GM23338 (cell line): ENCODE measurements around the gene SLC35E2B. TPM values are rescaled to one million over a fixed set of nuclear protein-coding genes. Genes with fewer than 3 reads are reported as not detected.
"Not testable (repeated sequence)": the region's sequence is repeated elsewhere in the genome, so short reads cannot be mapped to it uniquely, and the experiment has no call there.

ENCODE experiments used
- ATAC-seq: fragments of 200-7000 bp; cut with Tn5 transposase; 3 replicates; pipeline ENCODE4 v1.9.1; 2020
- DNase-seq: peaks from one replicate; pipeline ENCODE4 v3.0.0-alpha.2; 2015; ENCODE audit warnings: low spot score
- H2AFZ ChIP-seq: fragments of 200-600 bp; sonication (generic); 2 replicates; pipeline ENCODE4 v1.8.0; 2016; ENCODE audit warnings: antibody characterized with exemption, mild to moderate bottlenecking, moderate library complexity
- H3F3A ChIP-seq: fragments of 200-600 bp; sonication (generic); replicated peaks from 2 replicates; pipeline ENCODE4 v1.8.0; 2017; ENCODE audit warnings: antibody characterized with exemption, mixed run types, low read depth
- H3K27ac ChIP-seq: fragments of 200-600 bp; sonication (generic); 2 replicates; pipeline ENCODE4 v1.6.1; 2016; ENCODE audit warnings: low read depth
- H3K27me3 ChIP-seq: fragments of 200-600 bp; sonication (generic); 2 replicates; pipeline ENCODE4 v1.8.0; 2016; ENCODE audit warnings: mild to moderate bottlenecking, mixed run types, moderate library complexity; ENCODE audit not compliant: insufficient read depth
- H3K36me3 ChIP-seq: fragments of 200-600 bp; sonication (generic); 2 replicates; pipeline ENCODE4 v1.8.0; 2016; ENCODE audit warnings: mild to moderate bottlenecking; ENCODE audit not compliant: insufficient read depth
- H3K4me1 ChIP-seq: fragments of 200-600 bp; sonication (generic); 2 replicates; pipeline ENCODE4 v1.8.0; 2016; ENCODE audit warnings: mild to moderate bottlenecking, moderate library complexity; ENCODE audit not compliant: insufficient read depth
- H3K4me2 ChIP-seq: fragments of 200-600 bp; sonication (generic); 2 replicates; pipeline ENCODE4 v1.7.1; 2017; ENCODE audit warnings: mixed run types
- H3K4me3 ChIP-seq: fragments of 200-600 bp; sonication (generic); 2 replicates; pipeline ENCODE4 v1.6.1; 2016; ENCODE audit warnings: mixed run types
- H3K79me2 ChIP-seq: fragments of 200-600 bp; sonication (generic); replicated peaks from 2 replicates; pipeline ENCODE4 v1.8.0; 2017; ENCODE audit warnings: mild to moderate bottlenecking; ENCODE audit not compliant: insufficient read depth
- H3K9me2 ChIP-seq: fragments of 200-600 bp; sonication (generic); 2 replicates; pipeline ENCODE4 v1.8.0; 2017; ENCODE audit not compliant: insufficient read depth
- H4K20me1 ChIP-seq: fragments of 200-600 bp; sonication (generic); replicated peaks from 2 replicates; pipeline ENCODE4 v1.8.0; 2017; ENCODE audit warnings: mild to moderate bottlenecking; ENCODE audit not compliant: insufficient read depth
- H3K27ac Mint-ChIP-seq: 2 replicates; pipeline ENCODE4 v1.8.0; 2020; ENCODE audit warnings: inconsistent platforms, mild to moderate bottlenecking, moderate library complexity, mixed read lengths
- H3K27me3 Mint-ChIP-seq: 3 replicates; pipeline ENCODE4 v1.8.0; 2022; ENCODE audit warnings: low read depth, mild to moderate bottlenecking, moderate library complexity, mixed read lengths, inconsistent platforms; ENCODE audit not compliant: insufficient read depth, poor library complexity
- H3K36me3 Mint-ChIP-seq: 3 replicates; pipeline ENCODE4 v1.8.0; 2021; ENCODE audit warnings: low read depth, mild to moderate bottlenecking, inconsistent platforms, moderate library complexity, mixed read lengths
- H3K4me1 Mint-ChIP-seq: 3 replicates; pipeline ENCODE4 v1.8.0; 2020; ENCODE audit warnings: mild to moderate bottlenecking, inconsistent platforms, mixed read lengths
- H3K4me3 Mint-ChIP-seq: 3 replicates; pipeline ENCODE4 v1.8.0; 2021; ENCODE audit warnings: moderate library complexity, mild to moderate bottlenecking, inconsistent platforms, mixed read lengths
- H3K9me3 Mint-ChIP-seq: 3 replicates; pipeline ENCODE4 v1.8.0; 2020; ENCODE audit warnings: moderate library complexity, mild to moderate bottlenecking, inconsistent platforms, mixed read lengths
- CREB1 ChIP-seq: fragments of 250-450 bp; sonication (Bioruptor Pico); IDR thresholded peaks from 2 replicates; pipeline ENCODE4 v1.5.0; 2020; ENCODE audit warnings: low read depth, mild to moderate bottlenecking, moderate library complexity
- EZH2 ChIP-seq: fragments of 200-600 bp; sonication (generic); IDR thresholded peaks from one replicate; pipeline ENCODE4 v1.8.0; 2017; ENCODE audit warnings: antibody characterized with exemption, mild to moderate bottlenecking, low read depth; ENCODE audit not compliant: unreplicated experiment
- EZH2phosphoT487 ChIP-seq: fragments of 200-600 bp; sonication (generic); IDR thresholded peaks from one replicate; pipeline ENCODE4 v1.8.1; 2018; ENCODE audit warnings: antibody characterized with exemption; ENCODE audit not compliant: unreplicated experiment
- JUNB ChIP-seq: IDR thresholded peaks from one replicate; pipeline ENCODE4 v1.6.1; 2016; ENCODE audit warnings: antibody characterized with exemption; ENCODE audit not compliant: unreplicated experiment
- NANOG ChIP-seq: IDR thresholded peaks from 2 replicates; pipeline ENCODE4 v1.6.1; 2016; ENCODE audit warnings: antibody characterized with exemption, borderline replicate concordance
- POLR2AphosphoS5 ChIP-seq: IDR thresholded peaks from 2 replicates; pipeline ENCODE4 v1.6.1; 2016; ENCODE audit warnings: antibody characterized with exemption, low read depth
- STAT1 ChIP-seq: IDR thresholded peaks from one replicate; pipeline ENCODE4 v1.6.1; 2016; ENCODE audit warnings: antibody characterized with exemption; ENCODE audit not compliant: unreplicated experiment
- ZNF114 ChIP-seq: fragments of 250-450 bp; sonication (Bioruptor Pico); IDR thresholded peaks from 2 replicates; pipeline ENCODE4 v1.5.0; 2020; ENCODE audit warnings: mild to moderate bottlenecking, moderate library complexity
- ZNF331 ChIP-seq: fragments of 250-450 bp; sonication (Bioruptor Pico); IDR thresholded peaks from 2 replicates; pipeline ENCODE4 v1.5.0; 2020; ENCODE audit warnings: low read depth, mild to moderate bottlenecking, moderate library complexity
- polyA plus RNA-seq: library from polyadenylated mRNA; unstranded; fragments of >200 nt; fragmentation: Nextera tagmentation; extraction: Ambion mirVana; gene quantifications from 2 replicates; pipeline ENCODE4 v1.2.1, GENCODE V29; 2016
- total RNA-seq: library from RNA; depleted of rRNA; stranded (reverse); fragments of >200 nt; shearing (Covaris generic); gene quantifications from 2 replicates; pipeline ENCODE4 v1.2.3, GENCODE V29; 2014
- TF ChIP-seq, protein P1 (sequence below): IDR thresholded peaks from 2 replicates; pipeline ENCODE4 v1.6.1; 2016; ENCODE audit warnings: antibody characterized with exemption
- TF ChIP-seq, protein P2 (sequence below), 2 experiments: fragments of 200-600 bp in 1 of 2; sonication (generic) in 1 of 2; conservative IDR thresholded peaks; 2 replicates each; pipeline versions ENCODE4 v1.5.1 to v1.6.1; 2016 to 2017; ENCODE audit warnings: antibody characterized with exemption in 2 of 2, low read depth in 2 of 2, mild to moderate bottlenecking in 2 of 2, moderate library complexity in 1 of 2
- TF ChIP-seq, protein P3 (sequence below): IDR thresholded peaks from one replicate; pipeline ENCODE4 v1.6.1; 2018; ENCODE audit warnings: antibody characterized with exemption; ENCODE audit not compliant: unreplicated experiment

The SLC35E2B gene
- total and polyA plus RNA-seq, 2 experiments from 2014 or later: 16.8 to 63.0 TPM

DNA sequence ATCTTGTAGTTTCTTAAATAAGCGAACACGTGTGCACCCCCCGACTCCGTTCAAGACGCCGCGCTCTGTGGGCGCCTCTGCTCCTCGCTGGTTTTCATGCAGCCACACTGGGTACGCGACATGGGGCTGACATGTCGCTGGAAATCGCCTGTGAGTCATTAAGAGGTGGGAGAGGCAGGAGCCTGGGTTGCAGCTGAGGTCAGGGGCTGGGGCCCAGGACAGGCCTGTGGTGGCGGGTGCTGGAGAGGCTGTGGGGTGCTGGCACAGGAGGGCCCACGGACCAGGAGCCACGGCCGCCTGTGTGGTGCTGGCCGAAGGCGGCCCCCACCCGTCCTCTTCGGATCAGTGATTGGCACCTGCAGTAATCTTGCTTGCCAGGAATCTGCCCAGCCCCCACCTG is 17.8 kb downstream of the SLC35E2B start:
- peaks cover 15% of the 10 kb centered on the region for H3K27me3 Mint-ChIP-seq
- not testable (repeated sequence) for H3K27me3 ChIP-seq, H4K20me1 ChIP-seq, H3K36me3 ChIP-seq, H2AFZ ChIP-seq, H3K4me3 ChIP-seq, DNase-seq, H3K4me3 Mint-ChIP-seq, H3K27ac Mint-ChIP-seq, H3K4me1 ChIP-seq, H3K4me2 ChIP-seq, H3K9me3 Mint-ChIP-seq, H3K9me2 ChIP-seq, ATAC-seq, H3K27ac ChIP-seq
- Histone ChIP-seq H3F3A (peaks cover 11% of the 10 kb centered on the region; the same call in 1 of the 2 replicates), H3K79me2 (peaks cover 22% of the 10 kb centered on the region)
- H3K36me3 Mint-ChIP-seq: peaks cover 24% of the 10 kb centered on the region
- peaks cover 19% of the 10 kb centered on the region for H3K4me1 Mint-ChIP-seq

DNA sequence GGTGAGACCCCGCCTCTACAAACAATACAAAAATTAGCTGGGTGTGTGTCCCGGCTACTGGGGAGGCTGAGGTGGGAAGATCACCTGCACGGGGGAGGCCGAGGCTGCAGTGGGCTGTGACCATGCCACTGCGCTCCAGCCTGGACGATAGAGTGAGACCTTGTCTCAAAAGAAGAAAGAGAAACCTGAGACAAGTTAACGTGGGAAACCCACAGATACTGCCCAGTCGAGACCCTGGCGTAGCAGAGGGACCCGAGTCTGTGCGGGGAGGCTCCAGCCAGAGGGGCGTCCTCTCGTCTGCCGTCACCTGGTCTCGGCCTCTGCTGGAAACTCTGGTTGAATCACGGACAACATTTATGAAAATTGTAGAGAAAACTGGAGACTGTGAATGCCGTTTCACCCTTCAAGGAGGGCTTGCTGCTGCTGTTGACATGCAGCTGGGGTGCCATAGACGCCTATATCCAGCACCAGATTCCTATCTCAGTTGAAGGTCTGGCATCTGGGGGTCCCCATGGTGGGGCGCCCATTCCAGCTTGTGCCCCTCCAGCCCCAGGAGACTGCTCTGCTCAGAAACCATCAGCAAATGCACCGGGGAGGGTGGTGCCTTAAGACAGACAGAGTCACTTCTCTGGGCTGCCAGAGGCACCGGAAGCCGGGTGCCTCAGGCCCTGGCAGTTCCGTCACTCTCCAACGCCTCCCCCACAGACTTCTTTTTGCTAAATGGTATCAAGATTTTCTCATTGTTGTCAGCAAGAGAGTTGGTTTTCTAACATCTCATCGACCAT is 20.2 kb downstream of the SLC35E2B start:
- Mint-ChIP-seq H3K4me3 (no peak overlapping the region), H3K27ac (no peak overlapping the region), H3K4me1 (no peaks in the 10 kb centered on the region), H3K9me3 (no peaks in the 10 kb centered on the region), H3K36me3 (peaks cover 35% of the 10 kb centered on the region), H3K27me3 (peaks cover 4% of the 10 kb centered on the region)
- no peaks in the 10 kb centered on the region for H3K36me3 ChIP-seq
- no peaks in the 10 kb centered on the region for H3K4me1 ChIP-seq
- no peak overlapping the region for H3K4me2 ChIP-seq
- no peaks in the 10 kb centered on the region for H3K79me2 ChIP-seq
- H3F3A ChIP-seq: 0 out of 2 replicates have a peak, but pooled peaks cover 6% of the 10 kb centered on the region
- no peak for ATAC-seq
- no peak overlapping the region for H3K27ac ChIP-seq
- no peak for DNase-seq
- no peak overlapping the region for H3K4me3 ChIP-seq
- no peak overlapping the region for H2AFZ ChIP-seq
- H3K9me2 ChIP-seq: no peaks in the 10 kb centered on the region
- no peaks in the 10 kb centered on the region; the same call in 1 of the 2 replicates for H4K20me1 ChIP-seq
- no peaks in the 10 kb centered on the region for H3K27me3 ChIP-seq
- TF ChIP-seq STAT1 (no peak), ZNF331 (no peak), ZNF114 (CRISPR knock-in tag) (no peak), POLR2AphosphoS5 (no peak), CREB1 (CRISPR knock-in tag) (no peak), EZH2 (no peak), EZH2phosphoT487 (no peak), NANOG (no peak), JUNB (no peak)
- TF ChIP-seq, protein P1, sequence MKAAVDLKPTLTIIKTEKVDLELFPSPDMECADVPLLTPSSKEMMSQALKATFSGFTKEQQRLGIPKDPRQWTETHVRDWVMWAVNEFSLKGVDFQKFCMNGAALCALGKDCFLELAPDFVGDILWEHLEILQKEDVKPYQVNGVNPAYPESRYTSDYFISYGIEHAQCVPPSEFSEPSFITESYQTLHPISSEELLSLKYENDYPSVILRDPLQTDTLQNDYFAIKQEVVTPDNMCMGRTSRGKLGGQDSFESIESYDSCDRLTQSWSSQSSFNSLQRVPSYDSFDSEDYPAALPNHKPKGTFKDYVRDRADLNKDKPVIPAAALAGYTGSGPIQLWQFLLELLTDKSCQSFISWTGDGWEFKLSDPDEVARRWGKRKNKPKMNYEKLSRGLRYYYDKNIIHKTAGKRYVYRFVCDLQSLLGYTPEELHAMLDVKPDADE: no peak
- TF ChIP-seq, protein P2, sequence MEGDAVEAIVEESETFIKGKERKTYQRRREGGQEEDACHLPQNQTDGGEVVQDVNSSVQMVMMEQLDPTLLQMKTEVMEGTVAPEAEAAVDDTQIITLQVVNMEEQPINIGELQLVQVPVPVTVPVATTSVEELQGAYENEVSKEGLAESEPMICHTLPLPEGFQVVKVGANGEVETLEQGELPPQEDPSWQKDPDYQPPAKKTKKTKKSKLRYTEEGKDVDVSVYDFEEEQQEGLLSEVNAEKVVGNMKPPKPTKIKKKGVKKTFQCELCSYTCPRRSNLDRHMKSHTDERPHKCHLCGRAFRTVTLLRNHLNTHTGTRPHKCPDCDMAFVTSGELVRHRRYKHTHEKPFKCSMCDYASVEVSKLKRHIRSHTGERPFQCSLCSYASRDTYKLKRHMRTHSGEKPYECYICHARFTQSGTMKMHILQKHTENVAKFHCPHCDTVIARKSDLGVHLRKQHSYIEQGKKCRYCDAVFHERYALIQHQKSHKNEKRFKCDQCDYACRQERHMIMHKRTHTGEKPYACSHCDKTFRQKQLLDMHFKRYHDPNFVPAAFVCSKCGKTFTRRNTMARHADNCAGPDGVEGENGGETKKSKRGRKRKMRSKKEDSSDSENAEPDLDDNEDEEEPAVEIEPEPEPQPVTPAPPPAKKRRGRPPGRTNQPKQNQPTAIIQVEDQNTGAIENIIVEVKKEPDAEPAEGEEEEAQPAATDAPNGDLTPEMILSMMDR (conservative IDR thresholded peaks at IDR 0.05; ENCODE audit: low read depth in 2 of 2): no peak
- TF ChIP-seq, protein P3, sequence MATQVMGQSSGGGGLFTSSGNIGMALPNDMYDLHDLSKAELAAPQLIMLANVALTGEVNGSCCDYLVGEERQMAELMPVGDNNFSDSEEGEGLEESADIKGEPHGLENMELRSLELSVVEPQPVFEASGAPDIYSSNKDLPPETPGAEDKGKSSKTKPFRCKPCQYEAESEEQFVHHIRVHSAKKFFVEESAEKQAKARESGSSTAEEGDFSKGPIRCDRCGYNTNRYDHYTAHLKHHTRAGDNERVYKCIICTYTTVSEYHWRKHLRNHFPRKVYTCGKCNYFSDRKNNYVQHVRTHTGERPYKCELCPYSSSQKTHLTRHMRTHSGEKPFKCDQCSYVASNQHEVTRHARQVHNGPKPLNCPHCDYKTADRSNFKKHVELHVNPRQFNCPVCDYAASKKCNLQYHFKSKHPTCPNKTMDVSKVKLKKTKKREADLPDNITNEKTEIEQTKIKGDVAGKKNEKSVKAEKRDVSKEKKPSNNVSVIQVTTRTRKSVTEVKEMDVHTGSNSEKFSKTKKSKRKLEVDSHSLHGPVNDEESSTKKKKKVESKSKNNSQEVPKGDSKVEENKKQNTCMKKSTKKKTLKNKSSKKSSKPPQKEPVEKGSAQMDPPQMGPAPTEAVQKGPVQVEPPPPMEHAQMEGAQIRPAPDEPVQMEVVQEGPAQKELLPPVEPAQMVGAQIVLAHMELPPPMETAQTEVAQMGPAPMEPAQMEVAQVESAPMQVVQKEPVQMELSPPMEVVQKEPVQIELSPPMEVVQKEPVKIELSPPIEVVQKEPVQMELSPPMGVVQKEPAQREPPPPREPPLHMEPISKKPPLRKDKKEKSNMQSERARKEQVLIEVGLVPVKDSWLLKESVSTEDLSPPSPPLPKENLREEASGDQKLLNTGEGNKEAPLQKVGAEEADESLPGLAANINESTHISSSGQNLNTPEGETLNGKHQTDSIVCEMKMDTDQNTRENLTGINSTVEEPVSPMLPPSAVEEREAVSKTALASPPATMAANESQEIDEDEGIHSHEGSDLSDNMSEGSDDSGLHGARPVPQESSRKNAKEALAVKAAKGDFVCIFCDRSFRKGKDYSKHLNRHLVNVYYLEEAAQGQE: no peak
